H9 (cell line): Measurements from ENCODE around the gene BLVRB. TPM values are rescaled to one million over a fixed set of nuclear protein-coding genes. Genes with fewer than 3 reads are reported as not detected.

Source experiments
- DNase-seq: peaks from one replicate; pipeline ENCODE4 v3.0.0-alpha.2; 2017
- H2AFZ ChIP-seq: one replicate; pipeline ENCODE4 v1.6.1; 2013; ENCODE audit warnings: mild to moderate bottlenecking, low read length, control low read depth, moderate library complexity
- H2AK5ac ChIP-seq: 2 replicates; pipeline ENCODE4 v1.6.1; 2013; ENCODE audit warnings: low read length, control low read depth, mixed read lengths; ENCODE audit not compliant: insufficient read length
- H2BK120ac ChIP-seq: one replicate; pipeline ENCODE4 v1.6.1; 2013; ENCODE audit warnings: low read depth, mild to moderate bottlenecking, low read length, control low read depth, inconsistent platforms; ENCODE audit not compliant: poor library complexity, severe bottlenecking
- H2BK12ac ChIP-seq: 2 replicates; pipeline ENCODE4 v1.6.1; 2013; ENCODE audit warnings: low read length, control low read depth, mixed read lengths, low read depth; ENCODE audit not compliant: insufficient read length
- H2BK15ac ChIP-seq: 2 replicates; pipeline ENCODE4 v1.6.1; 2013; ENCODE audit warnings: low read depth, low read length, control low read depth
- H2BK20ac ChIP-seq: one replicate; pipeline ENCODE4 v1.6.1; 2013; ENCODE audit warnings: low read depth, mild to moderate bottlenecking, low read length, control low read depth, inconsistent platforms; ENCODE audit not compliant: poor library complexity, severe bottlenecking
- H2BK5ac ChIP-seq: 2 replicates; pipeline ENCODE4 v1.6.1; 2013; ENCODE audit warnings: low read length, control low read depth, mixed read lengths; ENCODE audit not compliant: insufficient read length
- H3K14ac ChIP-seq: 2 replicates; pipeline ENCODE4 v1.6.1; 2013; ENCODE audit warnings: low read length, control low read depth; ENCODE audit not compliant: insufficient read depth
- H3K18ac ChIP-seq: 2 replicates; pipeline ENCODE4 v1.6.1; 2013; ENCODE audit warnings: low read depth, mild to moderate bottlenecking, mixed read lengths, low read length, control low read depth; ENCODE audit not compliant: insufficient read length
- H3K23ac ChIP-seq: 2 replicates; pipeline ENCODE4 v1.6.1; 2013; ENCODE audit warnings: low read length, control low read depth, mixed read lengths, low read depth; ENCODE audit not compliant: insufficient read length
- H3K23me2 ChIP-seq: 2 replicates; pipeline ENCODE4 v1.6.1; 2013; ENCODE audit warnings: low read depth, mild to moderate bottlenecking, mixed read lengths, low read length, control low read depth; ENCODE audit not compliant: insufficient read length, poor library complexity, severe bottlenecking
- H3K27ac ChIP-seq: 2 replicates; pipeline ENCODE4 v1.5.1; 2013; ENCODE audit warnings: low read length, control low read depth, mixed read lengths, low read depth; ENCODE audit not compliant: insufficient read length
- H3K27me3 ChIP-seq: 2 replicates; pipeline ENCODE4 v1.6.1; 2013; ENCODE audit warnings: low read length, control low read depth, inconsistent platforms; ENCODE audit not compliant: insufficient read depth
- H3K4ac ChIP-seq: 2 replicates; pipeline ENCODE4 v1.6.1; 2013; ENCODE audit warnings: low read depth, mild to moderate bottlenecking, control low read depth, inconsistent platforms, low read length, moderate library complexity
- H3K4me1 ChIP-seq: 2 replicates; pipeline ENCODE4 v1.6.1; 2013; ENCODE audit warnings: low read length, control low read depth, inconsistent platforms; ENCODE audit not compliant: insufficient read depth
- H3K4me2 ChIP-seq: 2 replicates; pipeline ENCODE4 v1.6.1; 2013; ENCODE audit warnings: low read length, control low read depth, mixed read lengths; ENCODE audit not compliant: insufficient read length, insufficient read depth
- H3K56ac ChIP-seq: 2 replicates; pipeline ENCODE4 v1.6.1; 2013; ENCODE audit warnings: low read depth, mild to moderate bottlenecking, mixed read lengths, low read length, control low read depth; ENCODE audit not compliant: insufficient read length
- H3K79me1 ChIP-seq: 2 replicates; pipeline ENCODE4 v1.6.1; 2013; ENCODE audit warnings: low read depth, mild to moderate bottlenecking, moderate library complexity, low read length, control low read depth, inconsistent platforms; ENCODE audit not compliant: insufficient read depth, poor library complexity, severe bottlenecking
- H3K79me2 ChIP-seq: 2 replicates; pipeline ENCODE4 v1.6.1; 2013; ENCODE audit warnings: low read length, control low read depth, inconsistent platforms; ENCODE audit not compliant: insufficient read depth
- H3K9ac ChIP-seq: 2 replicates; pipeline ENCODE4 v1.6.1; 2013; ENCODE audit warnings: low read length, control low read depth, mixed read lengths; ENCODE audit not compliant: insufficient read length; ENCODE audit errors: extremely low read depth
- H3K9me3 ChIP-seq: one replicate; pipeline ENCODE4 v1.6.1; 2013; ENCODE audit warnings: low read depth, low read length, inconsistent platforms; ENCODE audit not compliant: control insufficient read depth
- H3T11ph ChIP-seq: one replicate; pipeline ENCODE4 v1.6.1; 2013; ENCODE audit warnings: mild to moderate bottlenecking, low read length, control low read depth, inconsistent platforms
- H4K20me1 ChIP-seq: one replicate; pipeline ENCODE4 v1.6.1; 2013; ENCODE audit not compliant: control insufficient read depth, insufficient read length, insufficient read depth
- H4K5ac ChIP-seq: 2 replicates; pipeline ENCODE4 v1.6.1; 2013; ENCODE audit warnings: low read depth, mild to moderate bottlenecking, mixed read lengths, low read length, control low read depth; ENCODE audit not compliant: insufficient read length
- H4K8ac ChIP-seq: replicated peaks from 2 replicates; pipeline ENCODE4 v1.6.1; 2013; ENCODE audit warnings: low read length, control low read depth, mixed read lengths, low read depth; ENCODE audit not compliant: insufficient read length
- H4K91ac ChIP-seq: 2 replicates; pipeline ENCODE4 v1.6.1; 2013; ENCODE audit warnings: low read depth, mild to moderate bottlenecking, moderate library complexity, mixed read lengths, low read length, control low read depth; ENCODE audit not compliant: insufficient read length
- H3K27ac Mint-ChIP-seq, 3 experiments: 2 replicates in 2 of 3; 3 replicates in 1 of 3; pipeline ENCODE4 v1.8.0; 2020 to 2021; ENCODE audit warnings: mixed read lengths in 3 of 3, mild to moderate bottlenecking in 1 of 3, moderate library complexity in 1 of 3
- H3K27me3 Mint-ChIP-seq: 2 replicates; pipeline ENCODE4 v1.8.0; 2021; ENCODE audit warnings: low read depth, mild to moderate bottlenecking, moderate library complexity, mixed read lengths
- H3K36me3 Mint-ChIP-seq, 3 experiments: 2 replicates in 2 of 3; 3 replicates in 1 of 3; pipeline ENCODE4 v1.8.0; 2020 to 2021; ENCODE audit warnings: low read depth in 3 of 3, mixed read lengths in 3 of 3; ENCODE audit not compliant: insufficient read depth in 1 of 3
- H3K4me1 Mint-ChIP-seq, 2 experiments: 2 replicates each; pipeline ENCODE4 v1.8.0; 2020; ENCODE audit warnings: mixed read lengths in 2 of 2
- H3K4me3 Mint-ChIP-seq, 2 experiments: 2 replicates in 1 of 2; 3 replicates in 1 of 2; pipeline ENCODE4 v1.8.0; 2020 to 2021; ENCODE audit warnings: mild to moderate bottlenecking in 2 of 2, mixed read lengths in 2 of 2, moderate library complexity in 1 of 2
- H3K9me3 Mint-ChIP-seq, 2 experiments: 2 replicates in 1 of 2; 3 replicates in 1 of 2; pipeline ENCODE4 v1.8.0; 2020; ENCODE audit warnings: mild to moderate bottlenecking in 2 of 2, mixed read lengths in 2 of 2, moderate library complexity in 1 of 2
- CTCF ChIP-seq: fragments of 200-600 bp; sonication (generic); conservative IDR thresholded peaks from 3 replicates; pipeline ENCODE4 v1.8.0; 2021; ENCODE audit warnings: antibody characterized with exemption, mild to moderate bottlenecking
- WGBS: extraction: QIAGEN DNeasy Blood & Tissue Kit; methylation state at CpG from one replicate; pipeline ENCODE4 v1.1.7; 2013; ENCODE audit warnings: missing lambda C conversion rate, low lambda C conversion rate, mixed read lengths; ENCODE audit not compliant: insufficient read length; ENCODE audit errors: extremely low coverage; 5-methylcytosine and 5-hydroxymethylcytosine counted together
- total RNA-seq: library from RNA; stranded (reverse); gene quantifications from 2 replicates; pipeline ENCODE4 v1.2.1, GENCODE V29; 2021

The BLVRB gene
- total RNA-seq, 1 experiment from 2014 or later, result 27.9 TPM

DNA sequence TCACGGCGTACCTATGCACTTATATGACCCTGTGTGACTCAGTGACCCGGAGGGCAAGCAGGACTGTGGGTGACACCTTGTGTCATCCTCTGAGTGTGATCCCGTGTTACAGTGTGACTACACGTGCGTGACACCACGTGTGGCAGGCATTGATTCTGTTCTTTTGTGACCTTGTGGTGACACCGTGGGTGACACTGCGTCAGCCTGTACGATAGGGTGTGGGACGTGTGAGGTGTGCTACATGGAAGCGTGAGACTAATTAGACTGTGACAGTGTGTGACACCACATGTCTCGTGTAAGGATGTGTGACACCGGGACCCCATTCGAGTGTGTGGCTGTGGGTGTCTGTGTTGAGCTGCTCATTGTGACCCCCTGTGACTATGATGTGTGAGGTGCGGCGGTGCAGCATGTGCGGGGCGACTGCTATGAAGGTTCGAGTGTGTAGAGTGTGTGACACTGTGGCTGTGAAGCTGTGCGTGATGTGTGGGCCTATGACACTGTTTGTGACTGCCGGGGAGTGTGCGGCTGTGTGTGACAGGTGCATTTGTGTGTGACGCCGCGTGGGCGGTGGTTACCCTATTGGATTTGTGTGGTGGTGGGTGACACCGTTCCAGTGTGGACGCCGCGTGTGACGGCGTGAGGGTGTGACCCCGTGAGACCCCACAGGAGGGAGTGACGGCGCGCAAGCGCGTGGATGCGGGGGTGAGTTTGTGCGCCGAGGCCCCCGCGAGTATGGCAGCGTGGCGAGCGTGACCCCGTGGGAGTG lies 857 bp upstream of the BLVRB start:
- Histone ChIP-seq H2BK12ac (no peak overlapping the region), H3K79me2 (no peaks in the 10 kb centered on the region), H3K79me1 (no peaks in the 10 kb centered on the region), H2BK120ac (no peak overlapping the region), H3K9ac (no peak overlapping the region), H3K27me3 (peaks cover 11% of the 10 kb centered on the region; the same call in 1 of the 2 replicates), H2AFZ (no peak overlapping the region), H3K18ac (no peak overlapping the region), H3K14ac (no peak overlapping the region), H3K9me3 (no peaks in the 10 kb centered on the region), H3K4me1 (no peaks in the 10 kb centered on the region; the same call in 1 of the 2 replicates), H4K91ac (no peak overlapping the region), H3T11ph (no peak overlapping the region), H3K4me2 (peak overlapping the region; percentile 47), H3K23ac (no peak overlapping the region), H3K56ac (no peak overlapping the region), H4K8ac (no peak overlapping the region), H3K27ac (no peak overlapping the region), H4K20me1 (no peaks in the 10 kb centered on the region), H4K5ac (no peak overlapping the region), H3K23me2 (no peaks in the 10 kb centered on the region), H3K4ac (no peak overlapping the region), H2BK15ac (no peak overlapping the region), H2AK5ac (no peak overlapping the region), H2BK5ac (no peak overlapping the region), H2BK20ac (no peak overlapping the region)
- peaks cover 0 to 4% (median 0%) of the 10 kb centered on the region in 3 experiments; a peak in 1 of 7 replicates for H3K36me3 Mint-ChIP-seq
- H3K27ac Mint-ChIP-seq, result no peak overlapping the region
- no CpG with 5 or more reads among the region's 48 CpGs for WGBS
- H3K4me1 Mint-ChIP-seq, result peaks cover 14 to 18% of the 10 kb centered on the region in 2 experiments
- peak; percentile 33 for DNase-seq
- peaks cover 0 to 5% of the 10 kb centered on the region in 2 experiments; a peak in 3 of 5 replicates for H3K9me3 Mint-ChIP-seq
- peaks cover 45% of the 10 kb centered on the region for H3K27me3 Mint-ChIP-seq
- peak overlapping the region; percentile 59 to 83 for H3K4me3 Mint-ChIP-seq
- no peak for TF ChIP-seq CTCF
